HL-60/S4 (cell line): ENCODE measurements around the gene OR6S1.
"Not testable (repeated sequence)": the region's sequence is repeated elsewhere in the genome, so short reads cannot be mapped to it uniquely, and the experiment has no call there.

Experiments used
- in situ Hi-C: fragments of 300-500 bp; cut with MboI; formaldehyde crosslinking; loops from 2 replicates; pipeline ENCODE4 v1.14.3; 2022; ENCODE audit warnings: low sequenced_read_pairs

The OR6S1 gene

GRCh38 chr14:20671597-20672283 is 30.2 kb upstream of the OR6S1 start:
- in situ Hi-C loops = no loop called here

GRCh38 chr14:20668969-20669368 is 27.5 kb upstream of the OR6S1 start:
- in situ Hi-C loops = no loop called here

GRCh38 chr14:20667957-20668356 is 26.5 kb upstream of the OR6S1 start:
- in situ Hi-C loops = no loop called here

- in situ Hi-C loops = not testable (repeated sequence)
These were observed 25.0 kb upstream of the OR6S1 start for GRCh38 chr14:20666400-20666961.

- in situ Hi-C loops = loop anchor here (5.0 kb wide), 1 partner anchor 36 kb away; no protein-coding TSS in a partner anchor
These were observed 21.7 kb upstream of the OR6S1 start for GRCh38 chr14:20662968-20663732.

- in situ Hi-C loops = loop anchor here (5.0 kb wide), 1 partner anchor 34 kb away; no protein-coding TSS in a partner anchor
These were observed 19.7 kb upstream of the OR6S1 start for GRCh38 chr14:20661197-20661596.

GRCh38 chr14:20659813-20660395 is 18.4 kb upstream of the OR6S1 start:
- in situ Hi-C loops = loop anchor here (5.0 kb wide), 1 partner anchor 33 kb away; no protein-coding TSS in a partner anchor

GRCh38 chr14:20659336-20659735 is 17.8 kb upstream of the OR6S1 start:
- in situ Hi-C loops = no loop called here

- in situ Hi-C loops = no loop called here
These were observed 16.8 kb upstream of the OR6S1 start for GRCh38 chr14:20658246-20658645.

GRCh38 chr14:20657216-20658211 is 16.0 kb upstream of the OR6S1 start:
- in situ Hi-C loops = no loop called here

GRCh38 chr14:20656274-20656673 is 14.8 kb upstream of the OR6S1 start:
- in situ Hi-C loops = no loop called here

- in situ Hi-C loops = no loop called here
These were observed 14.4 kb upstream of the OR6S1 start for GRCh38 chr14:20655851-20656250.

- in situ Hi-C loops = no loop called here
These were observed 11.8 kb upstream of the OR6S1 start for GRCh38 chr14:20652996-20653975.

GRCh38 chr14:20645481-20645880 is 4.0 kb upstream of the OR6S1 start:
- in situ Hi-C loops = no loop called here

GRCh38 chr14:20644520-20644919 is 3.0 kb upstream of the OR6S1 start:
- in situ Hi-C loops = no loop called here

GRCh38 chr14:20642755-20643154 is 1.3 kb upstream of the OR6S1 start:
- in situ Hi-C loops = not testable (repeated sequence)

GRCh38 chr14:20642182-20642581 is 691 bp upstream of the OR6S1 start:
- in situ Hi-C loops = no loop called here

- in situ Hi-C loops = no loop called here
These were observed 8.4 kb downstream of the OR6S1 start for GRCh38 chr14:20632831-20633691.
